Stomach smooth muscle (tissue), 2 donors: ENCODE data around the gene ACADVL.

Experiments
- H3K27ac ChIP-seq: one replicate; pipeline ENCODE4 v1.7.0; 2013; ENCODE audit warnings: mild to moderate bottlenecking, low read length, inconsistent platforms
- H3K27me3 ChIP-seq, 2 donors: one replicate each; pipeline ENCODE4 v1.7.0; 2013; ENCODE audit warnings: low read length in 2 of 2; ENCODE audit not compliant: insufficient read depth in 2 of 2, control insufficient read depth in 1 of 2
- H3K36me3 ChIP-seq, 2 donors: one replicate each; pipeline ENCODE4 v1.7.0; 2013; ENCODE audit warnings: low read length in 2 of 2; ENCODE audit not compliant: control insufficient read depth in 2 of 2, insufficient read depth in 2 of 2
- H3K4me1 ChIP-seq: one replicate; pipeline ENCODE4 v1.7.0; 2013; ENCODE audit warnings: low read length; ENCODE audit not compliant: control insufficient read depth, insufficient read depth
- H3K4me3 ChIP-seq, 2 donors: one replicate each; pipeline ENCODE4 v1.7.0; 2013; ENCODE audit warnings: low read length in 2 of 2
- H3K9ac ChIP-seq, 2 donors: one replicate each; pipeline ENCODE4 v1.7.0; 2013; ENCODE audit warnings: low read length in 2 of 2, mild to moderate bottlenecking in 1 of 2
- H3K9me3 ChIP-seq, 2 donors: one replicate each; pipeline ENCODE4 v1.7.0; 2013; ENCODE audit warnings: low read length in 2 of 2; ENCODE audit not compliant: control insufficient read depth in 2 of 2
- donor health status: healthy.
- donor health status: Pancreatic carcinoma.

ACADVL gene

GRCh38 chr17:7208754-7209460, 10.8 kb upstream of the ACADVL start:
- Histone ChIP-seq H3K27ac (no peak overlapping the region), H3K36me3 (no peaks in the 10 kb centered on the region), H3K4me3 (no peak overlapping the region), H3K9ac (no peak overlapping the region), H3K27me3 (no peaks in the 10 kb centered on the region), H3K4me1 (peaks cover 27% of the 10 kb centered on the region), H3K9me3 (no peaks in the 10 kb centered on the region)

DNA sequence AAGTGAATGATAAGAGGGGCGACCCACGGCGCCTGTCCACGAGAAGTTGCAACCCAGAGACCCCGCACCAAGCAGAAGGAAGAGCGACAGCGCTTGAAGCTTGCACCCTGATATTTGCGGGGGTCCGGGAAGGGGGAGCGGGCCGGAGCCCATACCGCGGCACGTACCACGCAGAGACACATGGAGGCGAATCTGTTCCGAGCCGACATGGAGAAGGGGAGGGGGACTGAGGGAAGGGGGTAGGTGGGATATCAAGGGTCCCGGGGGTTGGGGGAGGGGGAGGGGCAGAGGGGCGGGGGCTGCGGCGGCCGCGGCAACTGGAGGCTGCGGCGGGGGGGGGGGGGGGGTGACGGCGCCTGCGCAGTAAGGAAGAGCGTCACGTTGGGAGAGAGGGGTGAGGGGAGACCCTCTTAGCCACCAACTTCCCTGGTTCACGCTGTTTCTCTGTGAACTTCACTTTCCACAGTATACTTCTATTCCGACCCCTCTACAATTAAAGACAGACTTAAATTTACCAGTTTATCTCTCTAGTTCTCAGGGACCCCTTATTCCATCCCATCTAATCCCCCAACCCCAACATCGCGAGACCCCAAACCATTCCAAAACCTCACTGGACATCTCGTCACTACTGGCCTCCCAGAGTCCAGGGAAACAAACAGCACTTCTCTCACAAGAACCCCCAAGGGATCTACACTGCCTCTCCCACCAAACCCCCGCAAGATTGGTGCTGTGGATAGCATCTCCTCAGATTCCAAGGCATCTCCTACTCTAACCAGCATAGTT, 8.1 kb upstream of the ACADVL start:
- Histone ChIP-seq H3K27ac (no peak overlapping the region), H3K36me3 (no peaks in the 10 kb centered on the region), H3K9ac (no peak overlapping the region), H3K4me3 (peak overlapping the region in 1 of 2 donors; percentile 54), H3K9me3 (no peaks in the 10 kb centered on the region), H3K4me1 (peaks cover 36% of the 10 kb centered on the region), H3K27me3 (no peaks in the 10 kb centered on the region)

GRCh38 chr17:7213895-7214299, 5.8 kb upstream of the ACADVL start:
- Histone ChIP-seq H3K4me3 (peak overlapping the region; percentile 31 to 83), H3K36me3 (no peaks in the 10 kb centered on the region), H3K27me3 (no peaks in the 10 kb centered on the region), H3K9me3 (no peaks in the 10 kb centered on the region), H3K4me1 (peaks cover 52% of the 10 kb centered on the region), H3K9ac (peak overlapping the region; percentile 36 to 46), H3K27ac (no peak overlapping the region)

GRCh38 chr17:7214300-7215135, 5.2 kb upstream of the ACADVL start:
- H3K4me1 ChIP-seq, result peaks cover 58% of the 10 kb centered on the region

GRCh38 chr17:7215136-7215638, 4.6 kb upstream of the ACADVL start:
- Histone ChIP-seq H3K9ac (peak overlapping the region in 1 of 2 donors; percentile 37), H3K36me3 (no peaks in the 10 kb centered on the region), H3K27me3 (no peaks in the 10 kb centered on the region), H3K9me3 (no peaks in the 10 kb centered on the region), H3K4me1 (peaks cover 61% of the 10 kb centered on the region), H3K4me3 (peak overlapping the region; percentile 68 to 83), H3K27ac (peak overlapping the region; percentile 70)

More at GRCh38 chr17:7214300-7215135, 5.2 kb upstream of the ACADVL start:
- no peaks in the 10 kb centered on the region for H3K27me3 ChIP-seq
- peak overlapping the region; percentile 70 for H3K27ac ChIP-seq
- no peaks in the 10 kb centered on the region for H3K9me3 ChIP-seq
- H3K4me3 ChIP-seq, result peak overlapping the region; percentile 68 to 83
- no peaks in the 10 kb centered on the region for H3K36me3 ChIP-seq
- H3K9ac ChIP-seq, result peak overlapping the region; percentile 46 to 64

DNA sequence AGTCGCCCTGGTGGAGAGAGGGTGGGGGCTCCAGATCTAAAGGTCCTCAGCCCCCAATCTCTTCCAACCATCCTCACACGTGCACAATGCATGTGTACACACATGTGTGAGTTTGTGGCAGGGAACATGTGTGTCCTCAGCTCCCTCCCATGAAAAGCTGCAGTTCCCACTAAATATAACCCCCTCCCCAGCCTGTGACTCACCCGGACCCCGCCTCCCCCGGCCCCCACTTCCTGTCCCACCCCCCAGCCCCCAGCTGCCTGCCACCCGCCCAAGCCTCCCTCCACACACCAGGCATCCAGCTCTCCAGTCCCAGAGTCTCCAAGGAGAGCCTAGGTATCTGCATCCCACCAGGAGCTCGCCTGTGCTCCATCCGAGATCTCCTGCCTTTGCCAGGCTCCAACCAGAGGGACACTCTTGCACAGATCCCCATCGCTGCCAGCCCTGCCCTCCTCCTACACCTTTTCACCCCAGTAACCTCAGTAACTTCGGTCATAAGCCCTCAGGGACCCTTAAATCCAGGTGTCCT, 4.0 kb upstream of the ACADVL start:
- Histone ChIP-seq H3K27ac (peak overlapping the region; percentile 80), H3K9ac (peak overlapping the region; percentile 36 to 37), H3K27me3 (no peaks in the 10 kb centered on the region)

DNA sequence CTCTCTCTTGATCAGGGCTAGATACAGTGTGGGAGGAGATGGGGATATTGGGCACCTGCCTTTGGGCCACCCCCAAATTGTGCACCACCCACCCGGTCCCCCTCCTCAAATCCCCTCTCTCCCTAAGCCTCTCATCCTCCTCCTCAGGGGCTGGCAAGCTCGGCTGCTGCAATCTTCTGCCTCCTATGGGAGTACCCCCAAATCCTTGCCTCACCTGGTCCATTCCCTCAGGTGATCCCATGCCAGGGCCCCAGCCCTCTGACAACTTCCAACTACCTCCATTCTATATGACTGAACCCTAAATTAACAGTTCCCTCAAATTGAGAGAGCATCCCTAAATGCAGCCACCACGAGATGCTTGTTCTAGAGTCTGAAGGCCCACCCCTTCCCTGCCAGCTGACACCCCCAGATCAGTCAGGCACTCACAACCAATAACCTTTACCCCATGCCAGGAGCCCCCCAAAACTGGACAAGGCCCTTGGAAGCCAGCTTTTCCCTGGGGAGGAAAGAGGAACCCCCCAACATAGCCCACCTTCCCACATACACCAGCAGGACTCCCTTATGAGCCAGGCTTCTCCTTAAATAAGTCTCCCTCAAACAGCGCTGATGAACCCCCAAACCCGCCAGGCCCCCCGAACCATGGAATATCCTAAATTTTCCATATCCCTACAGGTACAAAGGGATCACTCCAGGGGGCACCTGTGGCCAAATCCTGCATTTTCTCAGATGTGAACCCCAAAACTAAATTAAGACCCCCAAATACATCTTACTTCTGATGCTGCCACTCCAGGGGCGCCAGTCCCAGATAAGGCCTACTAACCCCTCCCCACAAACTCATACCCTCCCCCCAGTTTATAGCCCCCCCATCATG, 3.3 kb upstream of the ACADVL start:
- Histone ChIP-seq H3K27me3 (no peaks in the 10 kb centered on the region), H3K4me1 (peaks cover 69% of the 10 kb centered on the region), H3K4me3 (peak overlapping the region; percentile 56 to 65), H3K9ac (peak overlapping the region; percentile 51 to 71), H3K9me3 (no peaks in the 10 kb centered on the region), H3K36me3 (no peaks in the 10 kb centered on the region), H3K27ac (peak overlapping the region; percentile 80)

More for the DNA sequence above, 4.0 kb upstream of the ACADVL start:
- H3K4me3 ChIP-seq, result peak overlapping the region; percentile 68 to 83
- H3K9me3 ChIP-seq, result no peaks in the 10 kb centered on the region
- H3K36me3 ChIP-seq, result no peaks in the 10 kb centered on the region
- H3K4me1 ChIP-seq, result peaks cover 67% of the 10 kb centered on the region

- Histone ChIP-seq H3K9me3 (no peaks in the 10 kb centered on the region), H3K36me3 (peaks cover 3% of the 10 kb centered on the region in 2 donors), H3K9ac (peak overlapping the region; percentile 62 to 71), H3K4me3 (peak overlapping the region; percentile 67 to 74), H3K27ac (peak overlapping the region; percentile 80), H3K27me3 (no peaks in the 10 kb centered on the region), H3K4me1 (peaks cover 75% of the 10 kb centered on the region)
These were observed 2.4 kb upstream of the ACADVL start for GRCh38 chr17:7217113-7217987.

GRCh38 chr17:7218166-7218565, 1.6 kb upstream of the ACADVL start:
- H3K27me3 ChIP-seq, result no peaks in the 10 kb centered on the region
- H3K4me3 ChIP-seq, result peak overlapping the region; percentile 67 to 74
- H3K36me3 ChIP-seq, result peaks cover 11% of the 10 kb centered on the region in 2 donors
- peak overlapping the region; percentile 68 for H3K27ac ChIP-seq
- H3K9me3 ChIP-seq, result no peaks in the 10 kb centered on the region
- peak overlapping the region; percentile 62 to 70 for H3K9ac ChIP-seq
- peaks cover 76% of the 10 kb centered on the region for H3K4me1 ChIP-seq
